ENCODE results near the gene GRHL3.
A peak's percentile ranks its signal among the peaks of the same experiment; 100 is the strongest.
"Not testable (repeated sequence)": the region's sequence is repeated elsewhere in the genome, so short reads cannot be mapped to it uniquely, and the experiment has no call there.

Gene GRHL3

DNA sequence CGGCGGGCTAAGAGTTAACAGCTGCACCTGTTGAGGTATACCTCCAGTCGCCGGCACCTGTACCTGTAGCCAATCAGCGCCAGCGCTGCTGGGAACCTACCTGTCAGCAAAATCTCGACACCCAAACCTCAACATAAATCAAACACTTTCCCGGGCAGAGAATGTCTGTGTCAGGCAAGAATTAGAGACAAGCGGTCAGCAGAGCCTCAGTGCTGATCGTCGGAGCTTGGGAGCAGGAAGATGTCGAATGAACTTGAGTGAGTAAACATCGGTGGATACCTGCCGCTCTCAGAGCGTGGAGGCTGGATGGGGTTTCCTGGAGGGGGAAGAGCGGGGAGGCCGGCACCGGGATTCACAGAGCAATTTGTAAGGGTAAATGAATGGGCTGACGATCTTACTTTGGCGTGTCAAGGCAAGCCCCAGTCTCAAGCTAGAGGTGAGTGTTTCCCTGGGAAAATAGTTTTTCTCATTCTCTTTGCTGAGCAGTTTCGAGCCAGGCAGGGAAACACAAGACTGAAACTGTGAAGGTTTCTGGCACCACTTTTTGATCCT lies at the start of gene GRHL3:
GRHL3 (plus strand) TSS at position 46 of the 552 bp plus-strand sequence; CDS start at position 241, 195 bp downstream.
- no peak for TF ChIP-seq ZNF274 (IDR thresholded peaks at IDR 0.05; ENCODE audit: low read depth, low read length)
- peak within 1 kb of the TSS; percentile 1; the same call in 1 of the 2 replicates for H3K4me3 ChIP-seq (ENCODE audit: low read length)

DNA sequence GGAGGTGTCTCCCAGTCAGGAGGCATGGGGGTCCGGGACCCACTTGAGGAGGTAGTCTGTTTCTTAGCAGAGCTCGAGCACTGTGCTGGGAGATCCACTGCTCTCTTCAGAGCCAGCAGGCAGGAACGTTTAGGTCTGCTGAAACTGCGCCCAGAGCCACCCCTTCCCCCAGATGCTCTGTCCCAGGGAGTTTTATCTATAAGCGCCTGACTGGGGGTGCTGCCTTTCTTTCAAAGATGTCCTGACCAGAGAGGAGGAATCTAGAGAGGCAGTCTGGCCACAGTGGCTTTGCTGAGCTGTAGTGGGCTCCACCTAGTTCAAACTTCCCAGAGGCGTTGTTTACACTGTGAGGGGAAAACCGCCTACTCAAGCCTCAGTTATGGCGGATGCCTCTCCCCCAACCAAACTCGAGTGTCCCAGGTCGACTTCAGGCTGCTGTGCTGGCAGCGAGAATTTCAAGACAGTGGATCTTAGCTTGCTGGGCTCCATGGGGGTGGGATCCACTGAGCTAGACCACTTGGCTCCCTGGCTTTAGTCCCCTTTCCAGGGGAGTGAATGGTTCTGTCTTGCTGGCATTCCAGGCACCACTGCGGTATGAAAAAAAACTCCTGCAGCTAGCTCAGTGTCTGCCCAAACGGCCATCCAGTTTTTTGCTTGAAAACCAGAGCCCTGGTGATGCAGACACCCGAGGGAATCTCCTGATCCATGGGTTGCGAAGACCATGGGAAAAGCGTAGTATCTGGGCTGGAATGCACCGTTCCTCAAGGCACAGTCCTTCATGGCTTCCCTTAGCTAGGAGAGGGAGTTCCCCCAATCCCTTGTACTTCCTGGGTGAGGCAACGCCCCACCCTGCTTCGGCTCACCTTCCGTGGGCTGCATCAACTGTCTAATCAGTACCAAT lies 44.7 kb upstream of the GRHL3 start:
- not testable (repeated sequence) for H3K4me3 ChIP-seq (ENCODE audit: low read length)

DNA sequence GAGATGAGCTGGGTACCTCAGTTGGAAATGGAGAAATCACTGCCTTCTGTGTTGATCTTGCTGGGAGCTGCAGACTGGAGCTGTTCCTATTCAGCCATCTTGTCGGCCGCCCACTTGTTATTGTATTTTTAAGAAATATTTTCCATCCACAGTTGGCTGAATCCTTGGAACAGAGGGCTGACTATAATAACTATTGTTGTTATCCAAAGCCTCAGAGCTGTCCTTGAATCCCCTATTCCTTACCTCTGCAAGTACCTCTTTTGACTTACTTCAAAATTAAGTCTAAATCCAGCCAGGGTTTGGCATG lies 44.1 kb upstream of the GRHL3 start:
- H3K4me3 ChIP-seq (ENCODE audit: low read length): no peak overlapping the region
- TF ChIP-seq ZNF274 (IDR thresholded peaks at IDR 0.05; ENCODE audit: low read depth, low read length): no peak

GRCh38 chr1:24275510-24275909 lies 43.6 kb upstream of the GRHL3 start:
- TF ChIP-seq ZNF274 (IDR thresholded peaks at IDR 0.05; ENCODE audit: low read depth, low read length): no peak
- no peak overlapping the region for H3K4me3 ChIP-seq (ENCODE audit: low read length)

DNA sequence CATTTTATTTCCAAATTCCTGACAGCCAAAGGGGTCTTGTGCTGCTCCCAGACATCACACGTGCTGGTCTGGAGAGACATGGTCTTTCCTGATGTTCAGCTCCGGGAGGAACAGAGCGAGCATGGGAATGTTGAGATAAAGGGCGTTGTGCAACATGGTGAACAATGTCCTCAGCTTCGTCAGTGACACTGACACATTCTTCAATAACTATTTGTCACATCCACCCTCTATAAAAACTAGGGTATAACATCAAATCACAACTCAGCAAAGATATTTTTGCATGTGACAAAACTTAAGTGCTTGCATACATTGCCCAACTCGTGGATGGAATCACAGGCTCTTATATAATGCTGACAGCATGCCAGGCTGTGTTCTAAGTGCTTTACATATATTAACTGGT lies 42.4 kb upstream of the GRHL3 start:
- TF ChIP-seq ZNF274 (IDR thresholded peaks at IDR 0.05; ENCODE audit: low read depth, low read length): no peak
- no peak overlapping the region for H3K4me3 ChIP-seq (ENCODE audit: low read length)

DNA sequence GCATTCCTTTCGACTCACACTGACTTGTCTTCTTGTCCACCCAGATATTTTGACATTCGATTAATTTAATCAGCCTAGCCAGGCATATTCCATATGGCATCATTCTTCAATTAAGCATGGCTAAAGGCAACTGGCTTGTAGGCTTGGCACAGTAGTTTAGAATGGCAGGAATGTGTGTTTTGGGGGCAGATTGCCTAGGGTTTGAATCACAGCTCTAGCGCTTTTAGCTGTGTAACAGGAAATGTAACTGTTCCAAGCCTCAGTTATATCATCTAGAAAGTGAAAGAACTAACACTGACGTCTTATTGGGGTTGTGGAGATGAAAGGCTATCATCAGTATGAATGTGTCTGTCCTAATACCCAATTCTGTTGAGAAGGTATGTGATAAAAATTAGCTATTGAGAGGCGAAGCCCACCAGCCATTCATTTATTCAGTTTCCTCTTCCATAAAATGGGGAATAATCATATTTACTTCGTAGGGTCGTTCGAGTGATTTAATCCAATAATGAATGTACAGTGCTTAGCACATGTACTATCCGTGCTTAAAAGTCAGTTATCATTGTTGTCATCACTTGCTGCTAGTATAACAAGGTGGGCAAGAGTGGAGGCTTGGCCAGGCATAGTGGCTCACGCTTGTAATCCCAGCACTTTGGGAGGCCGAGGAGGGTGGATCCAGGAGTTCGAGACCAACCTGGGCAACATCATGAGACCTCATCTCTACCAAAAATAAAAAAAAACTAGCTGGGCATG lies 41.6 kb upstream of the GRHL3 start:
- no peak overlapping the region for H3K4me3 ChIP-seq (ENCODE audit: low read length)
- TF ChIP-seq ZNF274 (IDR thresholded peaks at IDR 0.05; ENCODE audit: low read depth, low read length): no peak

DNA sequence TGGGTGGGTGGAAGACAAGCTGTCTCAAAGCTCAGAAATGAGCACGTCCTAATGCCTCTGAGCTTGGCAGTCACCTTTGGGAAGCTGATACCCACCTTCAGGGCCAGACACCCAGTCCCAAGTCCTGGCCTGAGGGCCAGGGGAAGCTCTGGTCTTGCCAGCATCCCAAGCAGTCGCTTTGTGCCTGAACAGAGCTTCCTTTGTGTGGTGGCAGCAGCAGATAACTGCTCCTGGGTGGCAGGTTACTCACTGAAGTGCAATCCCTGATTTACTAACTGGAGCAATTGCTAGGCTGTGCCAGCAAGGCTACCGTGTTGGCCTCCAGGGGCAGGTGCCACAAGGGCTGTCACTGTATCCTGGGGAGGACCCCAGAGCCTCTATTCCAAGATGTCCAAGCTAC lies 40.4 kb upstream of the GRHL3 start:
- TF ChIP-seq ZNF274 (IDR thresholded peaks at IDR 0.05; ENCODE audit: low read depth, low read length): no peak
- H3K4me3 ChIP-seq (ENCODE audit: low read length): no peak overlapping the region

- no peak overlapping the region for H3K4me3 ChIP-seq (ENCODE audit: low read length)
- no peak for TF ChIP-seq ZNF274 (IDR thresholded peaks at IDR 0.05; ENCODE audit: low read depth, low read length)
These were observed 39.4 kb upstream of the GRHL3 start for GRCh38 chr1:24279590-24280232.

- no peak overlapping the region for H3K4me3 ChIP-seq (ENCODE audit: low read length)
- TF ChIP-seq ZNF274 (IDR thresholded peaks at IDR 0.05; ENCODE audit: low read depth, low read length): no peak
These were observed 37.6 kb upstream of the GRHL3 start for GRCh38 chr1:24281591-24281990.

GRCh38 chr1:24282491-24282890 lies 36.7 kb upstream of the GRHL3 start:
- H3K4me3 ChIP-seq (ENCODE audit: low read length): no peak overlapping the region
- no peak for TF ChIP-seq ZNF274 (IDR thresholded peaks at IDR 0.05; ENCODE audit: low read depth, low read length)

- TF ChIP-seq ZNF274 (IDR thresholded peaks at IDR 0.05; ENCODE audit: low read depth, low read length): no peak
- H3K4me3 ChIP-seq (ENCODE audit: low read length): no peak overlapping the region
These were observed 35.6 kb upstream of the GRHL3 start for GRCh38 chr1:24283326-24284155.

GRCh38 chr1:24284156-24284471 lies 35.0 kb upstream of the GRHL3 start:
- TF ChIP-seq ZNF274 (IDR thresholded peaks at IDR 0.05; ENCODE audit: low read depth, low read length): no peak
- H3K4me3 ChIP-seq (ENCODE audit: low read length): no peak overlapping the region

DNA sequence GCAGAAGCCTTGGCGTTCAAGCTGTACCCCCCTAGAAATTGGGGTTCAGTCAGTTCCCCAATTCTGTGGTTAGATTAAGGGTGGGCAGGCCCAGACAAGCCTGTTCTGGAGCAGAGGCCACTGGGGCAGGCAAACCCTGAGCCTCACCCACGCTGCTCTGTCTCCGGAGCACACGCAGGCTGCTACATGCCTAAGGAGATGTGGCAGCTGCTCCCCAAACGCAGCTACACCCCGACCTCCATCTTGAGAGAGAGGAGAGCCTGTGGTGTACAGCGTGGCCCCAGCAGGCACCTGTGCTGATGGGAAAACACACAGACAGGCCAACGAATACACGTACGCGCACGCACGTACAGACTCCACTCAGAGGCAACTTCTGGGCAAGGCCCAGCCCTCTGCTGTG lies 33.9 kb upstream of the GRHL3 start:
- no peak for TF ChIP-seq ZNF274 (IDR thresholded peaks at IDR 0.05; ENCODE audit: low read depth, low read length)
- H3K4me3 ChIP-seq (ENCODE audit: low read length): no peak overlapping the region

Data from GM08714 (cell line).